Panc1 (cell line): ENCODE measurements around the gene PHIP. TPM values are rescaled to one million over a fixed set of nuclear protein-coding genes. Genes with fewer than 3 reads are reported as not detected.

Experiments used
- ATAC-seq: fragments of 200-7000 bp; cut with Tn5 transposase; 2 replicates; pipeline ENCODE4 v1.9.1; 2020; ENCODE audit warnings: mild to moderate bottlenecking, moderate library complexity
- BruUV-seq: library from RNA; stranded (reverse); fragments of 400-500 nt; replicated peaks from 2 replicates; lab custom pipeline; 2021; lab: Mats Ljungman, UMichigan
- CTCF ChIA-PET: fragments of 300-600 bp; sonication (Branson Sonifier 250); formaldehyde crosslinking; loops from one replicate; lab custom pipeline; 2022; ENCODE audit warnings: antibody characterized with exemption; lab: Charles Lee
- POLR2A ChIA-PET: fragments of 300-600 bp; sonication (Branson Sonifier 250); formaldehyde crosslinking; loops from one replicate; lab custom pipeline; 2022; ENCODE audit warnings: antibody characterized with exemption; lab: Charles Lee
- DNase-seq: peaks from one replicate; pipeline ENCODE4 v3.0.0-alpha.2; 2010; ENCODE audit warnings: low read depth, low spot score
- H3K27ac ChIP-seq: 2 replicates; pipeline ENCODE4 v1.5.1; 2011; ENCODE audit warnings: mild to moderate bottlenecking, low read length, inconsistent platforms
- H3K27me3 ChIP-seq: fragments of 200-500 bp; sonication (Bioruptor generic); 2 replicates; pipeline ENCODE4 v1.6.0; 2014; ENCODE audit warnings: low read length, inconsistent platforms; ENCODE audit not compliant: control insufficient read depth, insufficient read depth
- H3K36me3 ChIP-seq: fragments of 200-500 bp; sonication (Bioruptor generic); 2 replicates; pipeline ENCODE4 v1.5.1; 2014; ENCODE audit warnings: inconsistent platforms, mild to moderate bottlenecking, low read length, moderate library complexity; ENCODE audit not compliant: control insufficient read depth, insufficient read depth
- H3K4me1 ChIP-seq: 2 replicates; pipeline ENCODE4 v1.5.1; 2011; ENCODE audit warnings: inconsistent platforms, mild to moderate bottlenecking, low read length, moderate library complexity; ENCODE audit not compliant: control insufficient read depth, insufficient read depth
- H3K4me3 ChIP-seq, 2 experiments: 2 replicates each; pipeline ENCODE4 v1.5.1; 2011 to 2012; ENCODE audit warnings: low read depth in 2 of 2, low read length in 2 of 2, mild to moderate bottlenecking in 2 of 2, inconsistent platforms in 1 of 2, moderate library complexity in 1 of 2
- H3K9me3 ChIP-seq: fragments of 200-500 bp; sonication (Bioruptor generic); 2 replicates; pipeline ENCODE4 v1.5.1; 2014; ENCODE audit warnings: low read depth, mild to moderate bottlenecking, inconsistent platforms, low read length, moderate library complexity; ENCODE audit not compliant: control insufficient read depth, insufficient read depth
- CTCF ChIP-seq: fragments of 450-650 bp; IDR thresholded peaks from 2 replicates; pipeline ENCODE4 v1.5.1; 2017; ENCODE audit warnings: mild to moderate bottlenecking
- POLR2AphosphoS5 ChIP-seq: IDR thresholded peaks from 2 replicates; pipeline ENCODE4 v1.6.1; 2012; ENCODE audit warnings: mild to moderate bottlenecking, low read depth, low read length, moderate library complexity
- REST ChIP-seq, 2 experiments: IDR thresholded peaks; 2 replicates each; pipeline ENCODE4 v1.6.1; 2011 to 2012; ENCODE audit warnings: low read depth in 2 of 2, control low read depth in 1 of 2, low read length in 1 of 2, mild to moderate bottlenecking in 1 of 2, moderate library complexity in 1 of 2; ENCODE audit not compliant: insufficient read depth in 1 of 2
- SIN3A ChIP-seq: IDR thresholded peaks from 2 replicates; pipeline ENCODE4 v1.6.1; 2012; ENCODE audit warnings: low read depth, mild to moderate bottlenecking, low read length, moderate library complexity, borderline replicate concordance; ENCODE audit not compliant: insufficient read depth
- TCF7L2 ChIP-seq: IDR thresholded peaks from 2 replicates; pipeline ENCODE4 v1.6.1; 2011; ENCODE audit warnings: mild to moderate bottlenecking, low read depth, low read length, inconsistent platforms
- in situ Hi-C: cut with HindIII; loops from 2 replicates; pipeline ENCODE4 v1.10.0; 2016; ENCODE audit warnings: low sequenced_read_pairs, low pct_unique_long_range_greater_than_20kb
- intact Hi-C: fragments of 100-400 bp; cut with micrococcal nuclease; formaldehyde crosslinking; loops from one replicate; pipeline ENCODE4 v1.10.0; 2022; ENCODE audit not compliant: unreplicated experiment
- total RNA-seq: library from RNA; stranded (reverse); gene quantifications from one replicate; pipeline ENCODE4 v1.2.1, GENCODE V29; 2021; ENCODE audit not compliant: unreplicated experiment

The PHIP gene
- total RNA-seq, 1 experiment from 2014 or later = 28.0 TPM

- POLR2A ChIA-PET = interaction anchor here (1.6 kb wide), 1 partner anchor 467 kb away, joined by 6 read pairs; no protein-coding TSS in a partner anchor
- no TSS peak for BruUV-seq
- Histone ChIP-seq H3K9me3 (no peaks in the 10 kb centered on the region), H3K27ac (peak overlapping the region; percentile 93), H3K4me3 (peak overlapping the region; percentile 73 to 87), H3K27me3 (no peaks in the 10 kb centered on the region), H3K4me1 (peaks cover 29% of the 10 kb centered on the region), H3K36me3 (peaks cover 5% of the 10 kb centered on the region; the same call in 1 of the 2 replicates)
- TF ChIP-seq POLR2AphosphoS5 = no peak
- no peak for TF ChIP-seq REST (IDR thresholded peaks at IDR 0.05; ENCODE audit: insufficient read depth in 1 of 2, low read depth in 2 of 2, low read length in 1 of 2)
- TF ChIP-seq SIN3A = no peak
- TF ChIP-seq CTCF = no peak
- TF ChIP-seq TCF7L2 = no peak
- ATAC-seq (no peak), DNase-seq (no peak)
- intact Hi-C loops = loop anchor here (5.0 kb wide), 1 partner anchor 156 kb away; the partner anchor contains the start of gene HMGN3
- in situ Hi-C loops = no loop called here
- CTCF ChIA-PET = interaction anchor here (0.6 to 0.9 kb wide), 2 partner anchors 27 to 706 kb away, joined by 5 to 10 read pairs; no protein-coding TSS in a partner anchor
Observed at GRCh38 chr6:79076160-79076559, 1.9 kb downstream of the PHIP start.

GRCh38 chr6:79073888-79074287 lies 4.2 kb downstream of the PHIP start:
- H3K9me3 ChIP-seq = no peaks in the 10 kb centered on the region
- H3K4me1 ChIP-seq = peaks cover 24% of the 10 kb centered on the region; the same call in 1 of the 2 replicates
- peak overlapping the region; percentile 30; the same call in 1 of the 2 replicates for H3K27ac ChIP-seq
- no peak for TF ChIP-seq TCF7L2
- TF ChIP-seq CTCF = no peak
- TF ChIP-seq POLR2AphosphoS5 = no peak
- TF ChIP-seq REST (IDR thresholded peaks at IDR 0.05; ENCODE audit: insufficient read depth in 1 of 2, low read depth in 2 of 2, low read length in 1 of 2) = no peak
- TF ChIP-seq SIN3A = no peak
- intact Hi-C loops (no loop called here), in situ Hi-C loops (loop anchor here (25.0 kb wide), 1 partner anchor 163 kb away; the partner anchor contains the start of gene HMGN3)
- H3K4me3 ChIP-seq = no peak overlapping the region
- ATAC-seq (no peak), DNase-seq (no peak)
- peaks cover 11% of the 10 kb centered on the region; the same call in 1 of the 2 replicates for H3K36me3 ChIP-seq
- no TSS peak for BruUV-seq
- H3K27me3 ChIP-seq = no peaks in the 10 kb centered on the region
- CTCF ChIA-PET = no interaction called here
- POLR2A ChIA-PET = no interaction called here
